ENCODE measurements around the gene PBX2. TPM values are rescaled to one million over a fixed set of nuclear protein-coding genes. Genes with fewer than 3 reads are reported as not detected.

The PBX2 gene
- total and polyA plus RNA-seq, 11 donors: 25.3 to 60.4 (median 39.7) TPM

GRCh38 chr6:32158052-32158451 is 31.9 kb downstream of the PBX2 start:
- ATAC-seq (no peak), DNase-seq (no peak)
- Histone ChIP-seq H3K4me1 (peaks cover 6 to 23% (median 13%) of the 10 kb centered on the region in 12 donors), H3K9me3 (no peaks in the 10 kb centered on the region), H3K4me3 (no peak overlapping the region), H3K36me3 (peaks cover 0 to 70% (median 54%) of the 10 kb centered on the region in 9 donors), H3K27ac (no peak overlapping the region), H3K27me3 (peaks cover 0 to 4% (median 0%) of the 10 kb centered on the region in 9 donors)
- intact Hi-C loops (cut with DNase I): loop anchor here in 2 of 10 donors (10.0 kb wide), 2 partner anchors 73 to 113 kb away; no protein-coding TSS in a partner anchor
- no peak for TF ChIP-seq POLR2A (IDR thresholded peaks at IDR 0.05)
- TF ChIP-seq CTCF (IDR thresholded peaks at IDR 0.05): no peak

GRCh38 chr6:32156891-32157290 is 33.1 kb downstream of the PBX2 start:
- intact Hi-C loops (cut with DNase I): loop anchor here in 2 of 10 donors (10.0 kb wide), 2 partner anchors 72 to 112 kb away; no protein-coding TSS in a partner anchor

GRCh38 chr6:32154514-32155161 is 35.4 kb downstream of the PBX2 start:
- Histone ChIP-seq H3K27ac (peak overlapping the region; percentile 66 to 96 (median 91)), H3K36me3 (peaks cover 0 to 41% (median 31%) of the 10 kb centered on the region in 9 donors), H3K9me3 (no peaks in the 10 kb centered on the region), H3K4me3 (peak overlapping the region; percentile 47 to 91 (median 78)), H3K4me1 (peaks cover 6 to 41% (median 21%) of the 10 kb centered on the region in 12 donors), H3K27me3 (peaks cover 0 to 29% (median 0%) of the 10 kb centered on the region in 9 donors)
- DNase-seq: peak; percentile 60 to 78 (median 67)
- WGBS, 4 donors: 6 to 9% (median 7%) methylated on average over 21 to 34 of the region's 34 CpGs
- ATAC-seq: peak; percentile 59 to 70 (median 67)
- intact Hi-C loops (cut with DNase I): loop anchor here in 8 of 10 donors (1.0 to 10.0 kb wide), 12 partner anchors 22 to 110 kb away; partner anchors contain the start of genes AGPAT1 (in 2 of the 8) and ATF6B (in 2 of the 8)
- TF ChIP-seq CTCF (IDR thresholded peaks at IDR 0.05) (peak; percentile 24 to 65 (median 47)), POLR2A (IDR thresholded peaks at IDR 0.05) (no peak)

More at GRCh38 chr6:32156891-32157290, 33.1 kb downstream of the PBX2 start:
- WGBS, 4 donors: 92 to 93% (median 92%) methylated on average over 9 of the region's 9 CpGs
- H3K4me3 ChIP-seq: no peak overlapping the region
- DNase-seq: no peak
- no peaks in the 10 kb centered on the region for H3K9me3 ChIP-seq
- peaks cover 6 to 34% (median 20%) of the 10 kb centered on the region in 12 donors for H3K4me1 ChIP-seq
- peaks cover 0 to 14% (median 0%) of the 10 kb centered on the region in 9 donors for H3K27me3 ChIP-seq
- ATAC-seq: no peak
- TF ChIP-seq POLR2A (IDR thresholded peaks at IDR 0.05): no peak
- no peak for TF ChIP-seq CTCF (IDR thresholded peaks at IDR 0.05)
- H3K27ac ChIP-seq: no peak overlapping the region
- peaks cover 0 to 59% (median 45%) of the 10 kb centered on the region in 9 donors for H3K36me3 ChIP-seq

Measured in heart left ventricle (tissue), 16 donors.